Activated CD4-positive, alpha-beta T cell treated with anti-CD3 and anti-CD28 coated beads, Interleukin-2, amount 50 U/mL, for 16 hours (primary cell): ENCODE data around the gene RNF186.
"Not testable (repeated sequence)": the region's sequence is repeated elsewhere in the genome, so short reads cannot be mapped to it uniquely, and the experiment has no call there.

ENCODE experiments used
- DNase-seq: peaks from one replicate; pipeline ENCODE4 v3.0.0-alpha.2; 2020

Gene RNF186

DNA sequence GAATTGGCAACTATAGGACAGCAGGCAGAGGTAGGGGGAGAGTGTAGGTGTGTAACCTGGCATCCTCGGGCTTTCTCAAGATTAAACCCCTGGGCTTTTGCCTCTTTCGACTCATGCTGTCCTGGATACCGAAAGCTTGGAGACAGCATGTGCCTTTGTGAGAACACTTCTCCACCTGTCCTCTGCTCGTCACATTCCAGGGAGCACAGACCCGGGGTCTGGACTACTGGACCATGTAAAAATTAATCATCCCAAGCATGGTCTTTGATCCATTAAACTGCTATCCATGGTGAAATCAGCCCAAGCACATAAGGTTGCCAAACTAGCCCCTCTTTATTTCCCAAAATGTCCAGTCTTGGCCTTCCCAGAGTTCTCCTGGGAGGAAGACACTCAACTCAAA is 9.0 kb upstream of the RNF186 start:
- no peak for DNase-seq

DNA sequence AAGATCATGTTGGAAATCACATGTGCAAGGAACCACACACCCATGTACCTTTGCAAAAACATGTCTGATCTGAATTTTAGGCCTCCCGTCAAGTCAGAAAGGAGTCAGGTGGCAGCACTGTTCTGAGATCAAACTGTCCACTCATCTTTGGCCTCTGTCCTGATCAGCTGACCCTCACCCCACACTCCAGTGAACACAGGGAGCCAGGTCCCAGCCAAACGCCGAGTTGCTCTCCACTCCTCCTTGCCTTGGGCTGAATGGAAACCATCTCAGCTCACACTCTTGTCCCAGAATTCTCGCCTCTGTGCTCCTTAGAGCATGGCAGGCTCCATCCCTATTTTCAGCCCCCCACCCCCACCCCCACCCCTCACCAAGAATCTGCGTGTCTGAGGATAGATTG is 4.6 kb upstream of the RNF186 start:
- no peak for DNase-seq

DNA sequence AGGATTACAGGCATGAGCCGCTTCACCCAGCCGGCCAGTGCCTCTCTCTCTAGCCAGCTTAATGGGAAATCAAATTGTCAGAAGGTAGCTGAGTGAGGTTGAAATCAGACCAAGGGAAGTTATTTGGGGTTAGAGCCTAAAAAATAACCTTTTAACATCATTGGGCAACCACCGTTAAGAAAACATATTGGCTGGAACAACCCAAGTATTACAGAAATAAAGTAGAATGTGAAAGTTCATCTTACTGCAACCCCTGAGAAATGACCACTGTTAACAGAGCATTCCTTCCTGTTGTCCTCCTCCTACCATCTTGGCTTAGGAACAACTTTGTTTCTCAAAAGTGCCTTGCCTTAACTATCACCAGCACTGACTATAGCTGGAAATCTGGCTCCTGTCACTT is 3.2 kb upstream of the RNF186 start:
- no peak for DNase-seq

DNA sequence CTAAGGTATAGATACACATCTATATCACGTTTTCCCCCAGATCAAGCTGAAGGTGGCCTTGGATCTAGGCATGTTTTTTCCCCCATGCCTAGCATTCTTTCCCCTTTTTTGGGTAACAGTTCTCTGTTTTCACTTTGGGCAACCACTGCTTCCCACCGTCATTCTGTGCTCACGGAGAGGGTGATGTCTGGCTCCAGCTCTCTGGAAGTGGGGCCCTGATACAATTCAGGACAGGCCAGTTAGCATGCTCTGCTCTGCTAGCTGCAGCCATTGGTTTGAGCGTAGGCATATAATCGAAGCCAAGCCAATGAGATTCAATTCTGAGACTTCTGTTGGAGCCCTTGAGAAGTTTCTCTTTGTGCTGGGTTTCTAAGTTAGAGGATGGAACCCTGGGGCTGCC is 2.1 kb upstream of the RNF186 start:
- no peak for DNase-seq

DNA sequence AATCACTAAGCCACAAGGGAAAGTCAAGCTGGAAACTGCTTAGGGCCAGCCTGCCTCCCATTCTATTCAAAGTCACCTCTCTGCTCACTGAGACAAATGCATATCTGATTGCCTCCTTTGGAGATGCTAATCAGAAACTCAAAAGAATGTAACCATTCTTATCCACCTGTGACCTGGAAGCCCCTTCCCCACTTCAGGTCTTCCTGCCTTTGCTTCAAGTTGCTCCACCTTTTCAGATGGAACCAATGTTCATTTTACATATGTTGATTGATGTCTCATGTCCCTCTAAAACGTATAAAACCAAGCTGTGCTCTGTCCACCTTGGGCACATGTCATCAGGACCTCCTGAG is 1.6 kb upstream of the RNF186 start:
- not testable (repeated sequence) for DNase-seq

DNA sequence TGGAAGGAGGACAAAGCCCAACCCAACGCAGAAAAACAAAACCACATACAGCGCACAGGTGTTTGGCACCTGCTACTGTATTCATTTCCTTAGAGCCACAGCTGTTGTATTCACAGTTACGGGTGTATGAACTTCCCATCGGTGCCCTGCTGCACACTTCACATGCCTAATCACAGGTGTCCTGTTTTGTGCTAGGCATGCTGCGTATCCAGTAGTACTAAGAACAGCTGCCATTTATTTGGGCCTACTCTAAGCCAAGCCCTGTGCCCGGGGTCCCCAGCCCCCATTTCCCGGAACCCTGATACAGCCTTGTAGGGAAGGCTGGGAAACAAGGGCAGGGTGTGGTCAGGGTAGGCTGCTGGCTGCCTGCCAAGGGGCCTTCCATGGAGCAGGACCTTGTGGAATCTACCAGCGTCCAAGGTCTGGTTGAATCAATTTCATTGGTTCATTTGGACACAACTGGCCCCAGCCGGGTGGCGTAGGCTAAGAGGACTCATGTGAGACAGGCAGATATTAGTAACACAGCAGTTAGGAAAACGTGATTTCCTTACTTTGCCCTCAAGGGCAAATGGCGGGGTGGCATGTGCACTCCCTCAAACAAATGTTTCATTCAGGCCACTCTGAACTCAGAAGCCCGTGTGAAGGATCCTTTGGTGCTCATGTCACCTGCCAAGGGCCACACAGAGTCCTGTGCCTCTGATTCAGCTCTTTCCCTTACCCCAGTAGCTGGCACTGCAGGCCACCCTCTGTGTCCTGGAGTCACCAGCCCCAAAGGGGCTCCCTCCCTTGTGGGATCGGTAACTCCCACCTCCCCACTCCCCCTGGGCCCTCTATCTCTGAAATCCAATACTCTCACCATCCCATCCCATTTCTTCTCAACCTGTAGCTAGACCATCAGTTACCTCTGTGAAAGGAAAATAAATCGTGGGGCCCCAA is 986 bp upstream of the RNF186 start:
- DNase-seq = no peak

DNA sequence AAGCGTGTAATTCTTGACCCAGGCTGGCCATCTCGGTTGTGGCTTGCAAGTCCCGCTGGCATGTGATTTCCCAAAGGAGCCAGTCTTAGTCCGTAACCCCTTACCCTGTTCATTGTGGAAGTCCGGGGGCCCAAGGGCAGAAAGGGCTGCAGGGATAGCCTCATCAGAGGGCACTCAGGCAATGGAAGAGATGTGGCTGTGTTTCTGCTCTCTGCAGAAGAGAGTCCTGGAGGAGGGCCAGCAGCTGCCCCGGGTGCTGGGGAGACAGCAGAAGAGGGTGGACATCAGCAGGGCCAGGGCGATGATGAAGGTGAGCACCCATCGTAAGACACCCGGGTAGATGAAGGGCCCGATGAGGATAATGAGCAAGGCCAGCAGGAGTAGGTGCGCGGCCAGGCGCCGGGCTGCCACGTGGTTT is 830 bp downstream of the RNF186 start:
- no peak for DNase-seq

DNA sequence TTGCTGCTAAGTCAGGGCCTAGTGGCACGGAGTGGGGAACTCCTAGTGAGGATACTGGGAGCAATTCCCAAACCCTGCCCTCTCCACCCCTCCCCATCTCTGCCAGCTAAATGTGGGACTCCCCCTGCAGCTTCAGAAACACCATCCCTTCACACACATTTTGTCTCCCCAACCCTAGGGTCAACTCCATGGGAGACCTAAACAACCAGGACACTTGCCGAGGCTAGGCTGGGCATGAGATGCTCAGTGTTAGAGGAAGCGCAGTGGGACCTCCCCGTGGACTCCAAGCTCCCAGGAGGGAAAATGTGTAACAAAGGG is 1.5 kb downstream of the RNF186 start:
- no peak for DNase-seq

DNA sequence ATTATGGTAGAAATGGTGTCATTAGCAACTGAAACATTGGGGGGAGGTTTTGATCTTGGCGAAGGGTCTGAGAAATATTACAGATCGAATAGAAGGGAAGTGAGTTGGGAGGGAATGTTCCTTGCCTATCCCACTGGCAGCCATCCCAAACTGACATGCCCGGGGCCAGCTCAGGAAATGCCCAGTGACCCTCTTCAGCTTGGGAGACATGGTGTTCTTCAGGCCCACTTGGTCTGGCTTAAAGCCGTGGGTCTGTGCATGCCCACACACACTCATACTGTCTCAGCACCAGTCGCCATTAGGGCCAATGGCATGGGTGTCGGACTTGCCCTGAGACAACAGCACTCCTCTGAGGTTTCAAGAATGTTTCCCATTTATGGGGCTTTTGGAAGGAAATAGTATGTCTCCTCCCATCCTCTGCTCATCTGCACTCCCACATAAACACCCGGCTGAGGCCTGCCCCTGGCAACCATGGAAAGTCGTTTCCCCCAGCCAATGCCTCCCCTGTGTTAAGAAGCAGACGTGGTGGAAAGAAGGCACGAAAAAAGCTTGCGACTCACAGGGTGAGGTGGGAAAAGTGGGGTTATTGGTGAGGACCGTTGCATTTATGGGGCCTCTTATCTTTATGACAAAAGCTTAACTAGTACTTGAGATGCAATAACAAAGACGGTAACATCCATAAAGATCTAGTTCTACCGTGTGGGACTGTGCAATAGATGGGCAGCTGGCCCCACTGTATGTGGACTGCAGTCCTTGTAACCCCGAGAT is 2.0 kb downstream of the RNF186 start:
- no peak for DNase-seq

DNA sequence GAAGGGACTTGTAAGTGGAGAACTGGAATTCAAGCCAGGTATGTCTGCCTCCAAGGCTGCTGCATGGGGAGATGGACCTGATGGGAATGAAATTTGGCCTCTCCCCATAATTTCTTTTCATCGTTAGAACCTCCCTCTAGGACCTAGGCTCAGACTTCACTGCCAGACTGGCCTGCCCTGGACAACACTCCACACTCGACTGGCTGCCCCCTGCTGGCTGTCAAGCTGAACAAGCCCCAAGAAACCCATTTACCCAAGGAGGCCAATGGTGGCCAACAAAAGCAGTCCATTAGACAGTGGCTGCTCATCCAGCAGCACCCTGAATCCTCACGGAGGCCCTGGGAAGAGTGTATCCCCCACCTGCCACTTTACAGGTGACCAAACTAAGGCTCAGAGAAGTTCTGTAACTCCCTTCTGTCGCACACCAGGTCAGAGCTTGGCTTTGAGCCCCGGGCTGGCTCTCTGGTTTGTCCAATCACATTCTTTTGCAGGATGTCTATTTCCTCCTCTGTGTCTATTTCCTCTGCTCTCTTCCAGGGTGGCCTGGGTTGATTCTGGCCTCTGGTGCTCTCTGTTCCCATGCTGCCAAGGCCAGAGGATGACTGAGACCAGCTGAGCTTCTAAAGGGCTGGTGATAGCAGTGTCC is 3.8 kb downstream of the RNF186 start:
- DNase-seq = peak; percentile 55

DNA sequence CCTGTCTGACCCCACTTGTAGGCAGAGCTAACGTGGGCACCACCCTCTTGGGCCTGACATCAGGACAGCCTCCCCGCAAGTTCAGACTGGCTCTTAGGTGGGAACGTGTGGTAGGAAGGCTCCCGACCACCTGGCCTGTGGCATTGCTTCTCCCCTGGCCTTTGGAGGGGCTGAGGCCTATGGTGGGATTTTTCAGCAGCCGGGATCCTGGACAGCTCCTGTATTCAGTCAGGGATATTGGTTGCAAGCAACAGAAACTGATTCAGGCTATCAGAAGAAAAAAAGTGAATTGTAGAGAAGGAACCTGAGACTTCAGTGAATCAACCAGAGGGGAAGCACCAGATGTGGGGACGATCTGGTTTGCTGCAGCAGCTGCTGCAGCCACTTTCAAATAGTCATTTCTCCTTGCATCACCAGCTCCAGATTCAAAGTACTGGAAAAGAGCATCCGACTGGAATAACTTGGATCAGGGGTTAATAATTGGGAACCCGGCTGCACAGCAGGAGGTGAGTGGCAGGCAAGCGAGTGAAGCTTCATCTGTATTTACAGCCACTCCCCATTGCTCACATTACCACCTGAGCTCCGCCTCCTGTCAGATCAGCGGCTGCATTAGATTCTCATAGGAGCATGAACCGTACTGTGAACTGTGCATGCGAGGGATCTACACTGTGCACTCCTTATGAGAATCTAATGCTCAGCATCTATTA is 5.9 kb downstream of the RNF186 start:
- DNase-seq = no peak

DNA sequence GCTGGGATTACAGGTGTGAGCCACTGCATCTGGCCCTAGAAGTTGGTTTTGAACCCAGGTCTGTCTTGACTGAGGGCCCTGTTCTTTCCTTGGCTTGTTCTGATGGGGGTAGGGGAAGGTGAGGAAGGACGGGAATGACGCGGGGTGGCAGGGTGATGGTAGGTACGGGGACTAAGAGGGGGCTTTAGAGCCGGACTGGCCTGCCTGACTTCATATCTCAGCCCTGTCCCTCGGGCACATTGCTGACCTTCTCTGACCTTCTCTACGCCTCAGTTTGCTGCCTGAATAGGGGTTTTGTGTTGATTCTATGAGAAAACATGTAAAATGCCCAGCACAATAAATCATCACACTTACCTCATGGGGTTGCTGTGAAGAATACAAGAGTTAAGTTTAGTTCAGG is 6.7 kb downstream of the RNF186 start:
- DNase-seq = no peak

DNA sequence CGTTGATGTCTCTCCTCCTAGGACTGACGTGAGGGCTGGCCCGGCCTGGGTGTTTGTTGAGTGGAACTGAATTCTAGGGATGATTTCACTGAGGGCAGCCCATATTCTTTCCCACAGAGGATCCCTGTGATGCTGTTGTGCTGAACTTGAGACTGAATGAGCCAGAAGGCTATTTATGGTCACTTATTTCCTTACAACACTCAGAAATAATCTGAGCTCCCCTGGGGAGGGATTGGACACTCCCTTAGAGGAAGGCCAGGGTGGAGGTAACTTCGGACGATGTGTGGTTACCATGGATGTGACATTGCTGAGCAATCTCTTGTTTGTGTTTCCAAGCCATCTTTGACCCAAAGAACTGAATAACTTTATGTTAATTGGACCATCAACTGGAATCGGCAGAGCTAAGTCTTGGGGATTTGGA is 10.2 kb downstream of the RNF186 start:
- DNase-seq = no peak

DNA sequence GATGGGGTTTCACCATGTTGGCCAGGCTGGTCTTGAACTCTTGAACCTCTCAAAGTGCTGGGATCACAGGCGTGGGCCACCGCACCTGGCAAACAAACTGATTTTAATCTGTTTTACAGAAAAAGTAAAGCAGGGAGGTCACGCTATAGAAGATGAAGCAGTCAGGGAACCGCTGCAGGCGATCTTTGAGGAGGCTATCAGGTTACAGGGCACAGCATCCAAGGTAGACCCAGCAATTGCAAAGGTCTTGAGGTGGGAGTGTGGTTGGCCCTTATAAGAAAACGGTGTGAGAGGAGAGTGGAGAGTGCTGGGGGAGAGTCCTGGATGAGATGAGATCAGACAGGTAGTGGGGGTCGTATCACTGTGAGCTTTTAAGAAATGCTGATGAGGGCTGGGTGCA is 12.8 kb downstream of the RNF186 start:
- DNase-seq = no peak

DNA sequence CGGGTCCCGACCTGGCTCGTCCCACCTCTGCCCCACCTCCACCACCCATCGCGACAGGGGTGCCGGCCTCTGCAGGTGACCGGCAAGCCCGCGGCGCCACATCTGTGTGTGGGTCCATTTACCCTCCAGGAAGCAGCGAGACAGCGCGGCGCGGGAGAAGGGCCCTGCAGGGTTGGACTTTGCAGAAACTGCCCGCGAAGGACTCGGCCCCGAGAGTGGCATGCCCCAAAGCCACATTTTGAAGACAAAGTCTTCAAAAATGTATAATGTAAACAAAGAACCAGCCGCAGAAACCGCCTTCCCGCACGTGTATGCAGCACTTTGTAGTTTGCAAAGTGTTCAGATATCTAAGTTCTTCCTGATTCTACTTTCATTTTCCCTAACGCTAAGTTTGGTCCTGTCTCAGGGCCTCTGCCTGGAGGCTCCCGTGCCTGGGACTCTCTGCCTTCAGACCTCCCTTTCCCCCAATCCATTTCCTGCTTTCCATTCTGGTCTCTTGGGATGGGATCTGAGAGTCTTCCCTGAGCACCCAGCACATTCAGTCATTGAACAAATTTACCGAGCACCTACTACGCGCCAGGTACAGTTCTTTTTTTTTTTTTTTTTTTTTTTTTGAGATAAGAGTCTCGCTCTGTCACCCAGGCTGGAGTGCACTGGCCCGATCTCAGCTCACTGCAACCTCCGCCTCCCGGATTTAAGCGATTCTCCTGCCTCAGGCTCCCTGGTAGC is 14.8 kb downstream of the RNF186 start:
- DNase-seq = peak; percentile 53

DNA sequence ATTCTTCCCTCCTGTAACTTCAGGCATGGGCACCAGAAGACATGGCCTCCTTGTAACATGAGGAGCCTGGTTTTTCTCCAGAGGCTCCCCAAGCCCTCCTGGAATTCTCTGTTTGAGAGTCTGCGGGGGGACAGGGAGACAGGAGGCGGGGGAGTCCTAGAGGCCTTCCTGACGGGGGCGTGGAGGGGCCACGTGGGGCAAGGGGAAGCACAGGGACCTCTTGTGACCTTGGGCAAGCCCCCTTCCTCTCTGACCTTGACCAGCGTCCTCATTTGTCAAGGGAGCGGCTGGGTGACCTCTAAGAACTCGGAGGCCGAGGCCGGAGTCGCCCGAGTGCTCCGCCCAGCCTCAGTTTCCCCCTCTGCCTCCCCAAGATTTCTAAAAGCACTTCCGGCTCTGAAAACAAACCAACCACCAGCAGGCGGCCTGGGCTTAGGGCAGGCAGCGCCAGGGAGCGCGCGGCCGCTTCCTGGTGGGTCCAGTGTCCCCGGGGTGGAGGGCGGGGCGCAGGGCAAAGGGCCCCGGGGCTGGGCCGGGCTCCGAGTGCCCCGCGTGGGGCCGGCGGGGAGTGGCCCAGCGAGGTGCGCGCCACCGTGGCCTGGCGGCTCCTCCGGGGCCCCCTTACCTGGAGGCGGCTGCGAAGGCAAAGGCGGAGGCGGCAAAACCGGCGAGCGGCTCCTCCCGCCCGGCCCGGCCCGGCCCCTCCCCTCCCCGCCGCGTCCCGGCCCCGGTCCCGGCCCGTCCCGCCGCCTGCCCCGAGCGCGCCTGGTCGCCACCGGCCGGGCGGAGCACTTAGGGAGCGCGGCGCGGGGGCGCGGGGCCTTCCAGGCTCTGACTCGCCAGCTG is 15.6 kb downstream of the RNF186 start, which contains the start of gene TMCO4:
TSS of gene TMCO4 (minus strand) at position 687 of the 846 bp plus-strand sequence. CDS start 19,158 bp downstream, outside the sequence.
- peak; percentile 64 for DNase-seq

DNA sequence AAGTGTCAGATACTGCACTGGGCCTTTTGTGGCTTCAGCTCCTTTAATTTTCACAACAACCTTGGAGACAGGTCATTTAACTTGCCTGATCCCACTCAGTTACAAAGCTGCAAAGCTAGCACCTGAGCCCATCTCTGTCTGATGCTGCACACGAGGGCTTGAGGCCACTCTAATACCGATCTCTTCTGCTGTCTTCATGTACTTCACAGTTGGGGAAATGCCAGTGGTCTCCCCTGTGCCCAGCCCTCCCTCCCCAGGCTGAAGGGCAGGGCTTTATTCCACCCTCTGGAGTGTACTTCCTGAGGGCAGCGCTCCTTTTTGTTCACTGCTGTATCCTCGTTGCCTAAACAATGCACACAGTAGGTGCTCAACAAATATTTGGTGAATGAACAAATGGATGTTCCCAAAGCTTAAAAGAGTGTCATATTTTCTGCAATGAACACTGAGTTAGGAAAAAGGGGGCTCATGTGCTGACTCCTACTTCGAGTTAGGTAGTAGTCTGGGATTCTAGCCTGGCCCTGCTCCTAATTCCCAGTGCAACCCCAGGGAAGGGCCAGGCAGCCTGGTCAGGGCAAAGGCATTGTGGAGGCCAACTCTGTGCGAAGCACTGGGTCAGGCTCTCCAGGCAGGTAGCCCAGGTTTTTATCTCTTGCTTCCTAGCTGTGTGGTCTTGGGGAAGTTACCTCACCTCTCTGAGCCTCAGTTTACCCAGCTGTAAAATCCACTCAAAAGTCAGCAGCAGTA is 16.4 kb downstream of the RNF186 start:
- no peak for DNase-seq

DNA sequence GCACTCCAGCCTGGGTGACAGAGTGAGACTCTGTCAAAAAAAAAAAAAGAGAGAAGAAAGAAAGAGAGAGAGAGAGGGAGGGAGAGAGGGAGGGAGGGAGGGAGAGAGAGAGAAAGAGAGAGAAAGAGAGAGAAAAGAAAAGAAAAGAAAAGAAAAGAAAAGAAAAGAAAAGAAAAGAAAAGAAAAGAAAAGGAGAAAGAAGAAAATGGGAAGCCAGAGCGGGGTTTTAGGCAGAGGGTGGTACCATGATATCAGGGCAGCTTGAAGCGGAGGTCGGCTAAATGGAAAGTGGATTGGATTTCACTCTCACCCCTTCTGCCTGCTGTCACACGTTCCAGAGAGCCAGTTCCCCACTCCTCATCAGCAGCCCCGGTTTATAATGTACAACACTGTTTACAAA is 17.3 kb downstream of the RNF186 start:
- no peak for DNase-seq

DNA sequence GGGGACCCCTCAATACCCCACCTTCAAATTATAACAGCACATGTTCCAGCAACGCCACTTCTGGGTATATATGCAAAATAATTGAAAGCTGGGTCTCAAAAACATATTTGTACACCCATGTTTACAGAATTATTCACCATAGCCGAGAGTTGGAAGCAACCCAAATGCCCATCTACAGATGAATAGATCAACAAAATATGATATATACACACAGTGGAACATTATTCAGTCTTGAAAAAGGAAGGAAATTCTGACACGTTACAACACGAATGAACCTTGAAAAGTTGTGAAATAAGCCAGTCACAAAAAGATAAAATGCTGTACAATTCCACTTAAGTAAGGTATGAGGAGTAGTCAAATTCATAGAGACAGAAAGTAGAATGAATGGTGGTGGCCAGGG is 20.5 kb downstream of the RNF186 start:
- DNase-seq = no peak

DNA sequence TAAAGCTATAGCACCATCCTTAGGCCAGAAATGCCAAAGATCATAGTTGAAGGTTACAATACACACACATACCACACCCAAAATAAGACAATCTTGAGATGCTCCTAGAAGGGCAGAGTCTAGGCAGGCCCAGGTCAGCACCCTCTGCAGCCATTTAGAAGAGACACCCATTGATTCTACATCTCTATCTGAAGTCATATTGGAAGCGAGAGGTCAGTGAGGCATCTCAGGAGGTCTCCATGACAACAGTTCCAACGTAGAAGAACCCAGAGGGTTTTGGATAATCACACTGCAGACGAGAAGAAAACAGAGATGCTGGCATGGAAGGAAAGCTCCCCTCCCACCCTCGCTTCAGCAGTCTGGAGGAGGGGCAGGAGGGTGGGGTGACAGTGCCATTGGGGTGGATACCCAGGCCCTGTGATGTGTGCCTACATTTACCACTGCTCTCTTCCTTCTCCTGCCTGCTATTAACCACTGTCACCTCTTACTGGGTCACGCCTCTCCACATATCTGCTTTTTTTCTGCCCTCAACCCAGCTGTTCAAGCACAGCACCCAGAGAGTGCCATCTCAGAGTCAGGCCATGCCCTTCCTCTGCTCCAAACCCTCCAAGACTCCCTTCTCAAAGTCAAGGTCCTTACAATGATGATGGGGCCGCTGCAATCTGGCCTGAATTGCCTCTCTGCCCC is 21.6 kb downstream of the RNF186 start:
- no peak for DNase-seq
